HG03060 (cell line): ENCODE data around the gene PES1.
"Not testable (repeated sequence)": the region's sequence is repeated elsewhere in the genome, so short reads cannot be mapped to it uniquely, and the experiment has no call there.

ENCODE experiments used
- ATAC-seq: cut with Tn5 transposase; IDR thresholded peaks from one replicate; pipeline ENCODE4 v1.9.1; 2021; ENCODE audit warnings: low read depth, moderate number of reproducible peaks; ENCODE audit not compliant: unreplicated experiment

PES1 gene

GRCh38 chr22:30578481-30578880 is 13.2 kb downstream of the PES1 start:
- ATAC-seq, result no peak

- no peak for ATAC-seq
Observed at GRCh38 chr22:30575859-30576258, 15.9 kb downstream of the PES1 start.

- no peak for ATAC-seq
Observed at GRCh38 chr22:30574997-30575671, 16.6 kb downstream of the PES1 start.

- ATAC-seq, result no peak
Observed at GRCh38 chr22:30574095-30574981, 17.4 kb downstream of the PES1 start, which contains the start of gene GAL3ST1. Gene GAL3ST1 (minus strand): TSS chr22:30574665. CDS start chr22:30557392, 17,273 bp downstream.

GRCh38 chr22:30573594-30574094 is 18.1 kb downstream of the PES1 start:
- ATAC-seq, result no peak

- no peak for ATAC-seq
Observed at GRCh38 chr22:30572840-30573593, 18.7 kb downstream of the PES1 start.

GRCh38 chr22:30572210-30572609 is 19.5 kb downstream of the PES1 start:
- ATAC-seq, result no peak

- no peak for ATAC-seq
Observed at GRCh38 chr22:30569674-30570202, 22.0 kb downstream of the PES1 start.

GRCh38 chr22:30568137-30568805 is 23.4 kb downstream of the PES1 start:
- no peak for ATAC-seq

- not testable (repeated sequence) for ATAC-seq
Observed at GRCh38 chr22:30567277-30567676, 24.4 kb downstream of the PES1 start.

GRCh38 chr22:30566125-30566524 is 25.6 kb downstream of the PES1 start:
- ATAC-seq, result no peak

GRCh38 chr22:30565341-30565740 is 26.4 kb downstream of the PES1 start:
- no peak for ATAC-seq

- no peak for ATAC-seq
Observed at GRCh38 chr22:30564761-30565119, 27.0 kb downstream of the PES1 start.

GRCh38 chr22:30564045-30564760 is 27.5 kb downstream of the PES1 start:
- no peak for ATAC-seq

- ATAC-seq, result no peak
Observed at GRCh38 chr22:30562366-30562765, 29.3 kb downstream of the PES1 start.

GRCh38 chr22:30561402-30562189 is 30.1 kb downstream of the PES1 start:
- no peak for ATAC-seq

- not testable (repeated sequence) for ATAC-seq
Observed at GRCh38 chr22:30560643-30561202, 31.0 kb downstream of the PES1 start.

GRCh38 chr22:30559889-30560288 is 31.8 kb downstream of the PES1 start:
- no peak for ATAC-seq
